MCF 10A (cell line): ENCODE results near the gene GAL3ST3. TPM values are rescaled to one million over a fixed set of nuclear protein-coding genes. Genes with fewer than 3 reads are reported as not detected.
"Not testable (repeated sequence)": the region's sequence is repeated elsewhere in the genome, so short reads cannot be mapped to it uniquely, and the experiment has no call there.

Experiments used
- BruUV-seq: library from RNA; stranded (reverse); fragments of 400-500 nt; replicated peaks from 2 replicates; lab custom pipeline; 2021; lab: Mats Ljungman, UMichigan
- CTCF ChIA-PET: fragments of 300-600 bp; sonication (Branson Sonifier 250); formaldehyde crosslinking; extraction: SDS; loops from one replicate; lab custom pipeline; 2021; ENCODE audit warnings: antibody characterized with exemption, inconsistent platforms; lab: Yijun Ruan, JAX
- POLR2A ChIA-PET: fragments of 300-600, 350-650 bp; sonication (Branson Sonifier 250); formaldehyde crosslinking; extraction: SDS; loops from one replicate; lab custom pipeline; 2020; ENCODE audit warnings: antibody characterized with exemption, inconsistent platforms; lab: Yijun Ruan, JAX
- DNase-seq: peaks from one replicate; pipeline ENCODE4 v3.0.0-alpha.2; 2018; ENCODE audit not compliant: unreplicated experiment
- H3K27ac Mint-ChIP-seq: one replicate; pipeline ENCODE4 v1.8.0; 2022; ENCODE audit warnings: mild to moderate bottlenecking, low read depth, mixed read lengths; ENCODE audit not compliant: unreplicated experiment
- H3K27me3 Mint-ChIP-seq: one replicate; pipeline ENCODE4 v1.8.0; 2022; ENCODE audit warnings: mixed read lengths; ENCODE audit not compliant: insufficient read depth, unreplicated experiment
- H3K36me3 Mint-ChIP-seq: one replicate; pipeline ENCODE4 v1.8.0; 2022; ENCODE audit warnings: mild to moderate bottlenecking, moderate library complexity, mixed read lengths; ENCODE audit not compliant: insufficient read depth, unreplicated experiment
- H3K4me1 Mint-ChIP-seq: one replicate; pipeline ENCODE4 v1.8.0; 2022; ENCODE audit warnings: mixed read lengths; ENCODE audit not compliant: insufficient read depth, unreplicated experiment
- H3K4me3 Mint-ChIP-seq: one replicate; pipeline ENCODE4 v1.8.0; 2022; ENCODE audit warnings: mild to moderate bottlenecking, moderate library complexity, mixed read lengths; ENCODE audit not compliant: unreplicated experiment
- H3K9me3 Mint-ChIP-seq: one replicate; pipeline ENCODE4 v1.8.0; 2022; ENCODE audit warnings: mixed read lengths; ENCODE audit not compliant: unreplicated experiment
- CTCF ChIP-seq: fragments of 200-600 bp; IDR thresholded peaks from one replicate; pipeline ENCODE4 v1.8.0; 2022; ENCODE audit warnings: antibody characterized with exemption, mild to moderate bottlenecking; ENCODE audit not compliant: unreplicated experiment
- intact Hi-C: fragments of 100-400 bp; cut with micrococcal nuclease; formaldehyde crosslinking; loops from 2 replicates; pipeline ENCODE4 v1.14.1; 2022
- total RNA-seq: library from RNA; stranded (reverse); gene quantifications from 2 replicates; pipeline ENCODE4 v1.2.3, GENCODE V29; 2022

The GAL3ST3 gene
- total RNA-seq, 1 experiment from 2014 or later = not detected

- Mint-ChIP-seq H3K9me3 (no peaks in the 10 kb centered on the region), H3K36me3 (no peaks in the 10 kb centered on the region), H3K27me3 (peaks cover 17% of the 10 kb centered on the region), H3K4me3 (no peak overlapping the region), H3K27ac (no peak overlapping the region), H3K4me1 (no peaks in the 10 kb centered on the region)
- intact Hi-C loops = no loop called here
- DNase-seq = no peak
- ChIA-PET CTCF (interaction anchor here (0.6 to 2.4 kb wide), 7 partner anchors 9 to 649 kb away, joined by 3 to 32 read pairs (median 3); no protein-coding TSS in a partner anchor), POLR2A (interaction anchor here (0.7 to 1.0 kb wide), 2 partner anchors 16 to 146 kb away, joined by 3 read pairs; no protein-coding TSS in a partner anchor)
- BruUV-seq = no TSS peak
- TF ChIP-seq CTCF = no peak
These were observed 13.2 kb downstream of the GAL3ST3 start for GRCh38 chr11:66035653-66036333.

GRCh38 chr11:66032957-66033735 lies 15.8 kb downstream of the GAL3ST3 start:
- no peak for TF ChIP-seq CTCF
- BruUV-seq = no TSS peak
- Mint-ChIP-seq H3K9me3 (no peaks in the 10 kb centered on the region), H3K4me3 (no peak overlapping the region), H3K4me1 (no peaks in the 10 kb centered on the region), H3K36me3 (no peaks in the 10 kb centered on the region), H3K27ac (no peak overlapping the region), H3K27me3 (peaks cover 17% of the 10 kb centered on the region)
- ChIA-PET CTCF (interaction anchor here (2.4 kb wide), 1 partner anchor 35 kb away, joined by 7 read pairs; no protein-coding TSS in a partner anchor), POLR2A (no interaction called here)
- DNase-seq = no peak
- intact Hi-C loops = no loop called here

- H3K36me3 Mint-ChIP-seq = peaks cover 5% of the 10 kb centered on the region
- no peaks in the 10 kb centered on the region for H3K27me3 Mint-ChIP-seq
- ChIA-PET POLR2A (interaction anchor here (0.6 kb wide), 1 partner anchor 154 kb away, joined by 3 read pairs; no protein-coding TSS in a partner anchor), CTCF (interaction anchor here (0.8 to 2.0 kb wide), 4 partner anchors 19 to 255 kb away, joined by 3 to 10 read pairs (median 3); no protein-coding TSS in a partner anchor)
- peaks cover 6% of the 10 kb centered on the region for H3K4me1 Mint-ChIP-seq
- intact Hi-C loops = no loop called here
- H3K9me3 Mint-ChIP-seq = no peaks in the 10 kb centered on the region
- H3K4me3 Mint-ChIP-seq = no peak within 1 kb of the TSS
- no peak within 1 kb of the TSS for H3K27ac Mint-ChIP-seq
- TF ChIP-seq CTCF = no peak
- no peak for DNase-seq
- BruUV-seq = no TSS peak
These were observed 22.9 kb downstream of the GAL3ST3 start, which contains the start of gene CATSPER1 for GRCh38 chr11:66026017-66026529. Gene CATSPER1, minus strand, starts transcription at chr11:66026479. Its CDS starts 100 bp downstream, at chr11:66026379.

- H3K4me3 Mint-ChIP-seq, BruUV-seq, DNase-seq, H3K36me3 Mint-ChIP-seq, H3K27me3 Mint-ChIP-seq, H3K9me3 Mint-ChIP-seq, H3K27ac Mint-ChIP-seq, intact Hi-C loops, H3K4me1 Mint-ChIP-seq: not testable (repeated sequence)
- CTCF ChIA-PET = interaction anchor here (0.6 to 2.6 kb wide), 25 partner anchors 10 to 920 kb away, joined by 3 to 31 read pairs (median 5); partner anchors contain the start of genes BANF1, CST6, EIF1AD and FIBP
- POLR2A ChIA-PET = interaction anchor here (1.0 to 2.6 kb wide), 2 partner anchors 10 to 21 kb away, joined by 3 to 20 read pairs; partner anchors contain the start of genes BANF1 and EIF1AD
These were observed 25.8 kb downstream of the GAL3ST3 start for GRCh38 chr11:66023186-66023440.
